MM.1S (cell line): Measurements from ENCODE around the gene FABP6.
A peak's percentile ranks its signal among the peaks of the same experiment; 100 is the strongest.

Experiments used
- DNase-seq: peaks from one replicate; pipeline ENCODE4 v3.0.0-alpha.2; 2015
- H2AFZ ChIP-seq: fragments of 300-600 bp; sonication (generic); 2 replicates; pipeline ENCODE4 v1.6.0; 2016; ENCODE audit warnings: antibody characterized with exemption, low read length
- H3F3A ChIP-seq: fragments of 300-600 bp; sonication (generic); 2 replicates; pipeline ENCODE4 v1.6.1; 2016; ENCODE audit warnings: mild to moderate bottlenecking, antibody characterized with exemption, low read length, moderate library complexity, mixed read lengths; ENCODE audit not compliant: insufficient read depth
- H3K27ac ChIP-seq: fragments of 300-600 bp; sonication (generic); 2 replicates; pipeline ENCODE4 v1.5.1; 2016; ENCODE audit warnings: mild to moderate bottlenecking, low read length
- H3K27me3 ChIP-seq: fragments of 300-600 bp; sonication (generic); replicated peaks from 2 replicates; pipeline ENCODE4 v1.6.0; 2016; ENCODE audit warnings: low read length; ENCODE audit not compliant: insufficient read depth
- H3K36me3 ChIP-seq: fragments of 300-600 bp; sonication (generic); replicated peaks from 2 replicates; pipeline ENCODE4 v1.6.1; 2016; ENCODE audit warnings: mild to moderate bottlenecking, low read length, mixed read lengths; ENCODE audit not compliant: insufficient read depth
- H3K4me1 ChIP-seq: fragments of 300-600 bp; sonication (generic); 2 replicates; pipeline ENCODE4 v1.6.1; 2016; ENCODE audit warnings: low read length, mixed read lengths
- H3K4me2 ChIP-seq: fragments of 300-600 bp; sonication (generic); 2 replicates; pipeline ENCODE4 v1.6.0; 2016; ENCODE audit warnings: low read depth, low read length
- H3K4me3 ChIP-seq: fragments of 300-600 bp; sonication (generic); 2 replicates; pipeline ENCODE4 v1.5.1; 2016; ENCODE audit warnings: low read length, mixed read lengths
- H3K79me2 ChIP-seq: fragments of 300-600 bp; sonication (generic); 2 replicates; pipeline ENCODE4 v1.6.1; 2016; ENCODE audit warnings: mixed run types, low read length, mixed read lengths
- H3K9ac ChIP-seq: fragments of 300-600 bp; sonication (generic); 2 replicates; pipeline ENCODE4 v1.6.1; 2016; ENCODE audit warnings: low read length, mixed read lengths
- H3K9me2 ChIP-seq: fragments of 300-600 bp; sonication (generic); replicated peaks from 2 replicates; pipeline ENCODE4 v1.6.1; 2016; ENCODE audit warnings: mild to moderate bottlenecking, low read length, mixed read lengths; ENCODE audit not compliant: insufficient read depth
- H3K9me3 ChIP-seq: fragments of 300-600 bp; sonication (generic); replicated peaks from 2 replicates; pipeline ENCODE4 v1.6.1; 2016; ENCODE audit warnings: mild to moderate bottlenecking, low read length, mixed read lengths; ENCODE audit not compliant: insufficient read depth
- H4K20me1 ChIP-seq: fragments of 300-600 bp; sonication (generic); 2 replicates; pipeline ENCODE4 v1.6.1; 2016; ENCODE audit warnings: mild to moderate bottlenecking, low read length, moderate library complexity, mixed read lengths; ENCODE audit not compliant: insufficient read depth
- EZH2 ChIP-seq: fragments of 300-600 bp; sonication (generic); optimal IDR thresholded peaks from 2 replicates; pipeline ENCODE3; 2017; ENCODE audit warnings: low read depth, mild to moderate bottlenecking, antibody characterized with exemption, low read length, mixed read lengths
- EZH2phosphoT487 ChIP-seq: fragments of 300-600 bp; sonication (generic); IDR thresholded peaks from 2 replicates; pipeline ENCODE4 v1.6.1; 2018; ENCODE audit warnings: antibody characterized with exemption, low read length
- TF ChIP-seq, protein P1 (sequence below): fragments of 300-600 bp; sonication (generic); IDR thresholded peaks from 2 replicates; pipeline ENCODE4 v1.5.1; 2016; ENCODE audit warnings: antibody characterized with exemption, low read length, mixed read lengths

Gene FABP6

GRCh38 chr5:160211352-160211751, 18.0 kb upstream of the FABP6 start:
- Histone ChIP-seq H3K9me2 (no peaks in the 10 kb centered on the region), H3K27me3 (no peaks in the 10 kb centered on the region), H3K79me2 (no peaks in the 10 kb centered on the region), H3K27ac (no peak overlapping the region), H3K4me3 (no peak overlapping the region), H3K9me3 (no peaks in the 10 kb centered on the region), H3K4me2 (no peak overlapping the region), H3K9ac (no peak overlapping the region), H3K4me1 (no peaks in the 10 kb centered on the region), H3F3A (no peaks in the 10 kb centered on the region), H3K36me3 (no peaks in the 10 kb centered on the region), H2AFZ (no peak overlapping the region), H4K20me1 (no peaks in the 10 kb centered on the region)
- TF ChIP-seq, protein P1, sequence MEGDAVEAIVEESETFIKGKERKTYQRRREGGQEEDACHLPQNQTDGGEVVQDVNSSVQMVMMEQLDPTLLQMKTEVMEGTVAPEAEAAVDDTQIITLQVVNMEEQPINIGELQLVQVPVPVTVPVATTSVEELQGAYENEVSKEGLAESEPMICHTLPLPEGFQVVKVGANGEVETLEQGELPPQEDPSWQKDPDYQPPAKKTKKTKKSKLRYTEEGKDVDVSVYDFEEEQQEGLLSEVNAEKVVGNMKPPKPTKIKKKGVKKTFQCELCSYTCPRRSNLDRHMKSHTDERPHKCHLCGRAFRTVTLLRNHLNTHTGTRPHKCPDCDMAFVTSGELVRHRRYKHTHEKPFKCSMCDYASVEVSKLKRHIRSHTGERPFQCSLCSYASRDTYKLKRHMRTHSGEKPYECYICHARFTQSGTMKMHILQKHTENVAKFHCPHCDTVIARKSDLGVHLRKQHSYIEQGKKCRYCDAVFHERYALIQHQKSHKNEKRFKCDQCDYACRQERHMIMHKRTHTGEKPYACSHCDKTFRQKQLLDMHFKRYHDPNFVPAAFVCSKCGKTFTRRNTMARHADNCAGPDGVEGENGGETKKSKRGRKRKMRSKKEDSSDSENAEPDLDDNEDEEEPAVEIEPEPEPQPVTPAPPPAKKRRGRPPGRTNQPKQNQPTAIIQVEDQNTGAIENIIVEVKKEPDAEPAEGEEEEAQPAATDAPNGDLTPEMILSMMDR = no peak
- no peak for TF ChIP-seq EZH2
- TF ChIP-seq EZH2phosphoT487 = no peak
- no peak for DNase-seq

GRCh38 chr5:160213537-160213936, 15.8 kb upstream of the FABP6 start:
- H3K9me2 ChIP-seq = no peaks in the 10 kb centered on the region
- peak overlapping the region; percentile 18; the same call in 1 of the 2 replicates for H3K4me2 ChIP-seq
- H4K20me1 ChIP-seq = no peaks in the 10 kb centered on the region
- peak overlapping the region; percentile 50 for H2AFZ ChIP-seq
- peak; percentile 71 for DNase-seq
- H3K79me2 ChIP-seq = no peaks in the 10 kb centered on the region
- no peak overlapping the region for H3K9ac ChIP-seq
- no peaks in the 10 kb centered on the region for H3K9me3 ChIP-seq
- TF ChIP-seq, protein P1 = no peak
- TF ChIP-seq EZH2phosphoT487 = no peak
- no peaks in the 10 kb centered on the region for H3F3A ChIP-seq
- H3K4me3 ChIP-seq = peak overlapping the region; percentile 17; the same call in 1 of the 2 replicates
- no peaks in the 10 kb centered on the region for H3K27me3 ChIP-seq
- H3K4me1 ChIP-seq = no peaks in the 10 kb centered on the region
- no peak overlapping the region for H3K27ac ChIP-seq
- H3K36me3 ChIP-seq = no peaks in the 10 kb centered on the region

GRCh38 chr5:160219356-160219755, 9.9 kb upstream of the FABP6 start:
- H3K4me3 ChIP-seq = no peak overlapping the region
- H4K20me1 ChIP-seq = no peaks in the 10 kb centered on the region
- H2AFZ ChIP-seq = no peak overlapping the region
- H3K79me2 ChIP-seq = no peaks in the 10 kb centered on the region
- no peak for DNase-seq
- H3K27me3 ChIP-seq = no peaks in the 10 kb centered on the region
- H3K4me2 ChIP-seq = no peak overlapping the region
- no peaks in the 10 kb centered on the region for H3K9me2 ChIP-seq
- no peak for TF ChIP-seq EZH2phosphoT487
- H3K36me3 ChIP-seq = no peaks in the 10 kb centered on the region
- H3K27ac ChIP-seq = no peak overlapping the region
- no peak overlapping the region for H3K9ac ChIP-seq
- no peaks in the 10 kb centered on the region for H3K4me1 ChIP-seq
- no peaks in the 10 kb centered on the region for H3F3A ChIP-seq
- H3K9me3 ChIP-seq = no peaks in the 10 kb centered on the region

- H3K79me2 ChIP-seq = no peaks in the 10 kb centered on the region
- H3K4me2 ChIP-seq = no peak overlapping the region
- no peaks in the 10 kb centered on the region for H3K36me3 ChIP-seq
- no peaks in the 10 kb centered on the region for H3F3A ChIP-seq
- TF ChIP-seq, protein P1 = no peak
- no peak for TF ChIP-seq EZH2
- TF ChIP-seq EZH2phosphoT487 = no peak
- DNase-seq = no peak
- no peak overlapping the region for H3K27ac ChIP-seq
- no peaks in the 10 kb centered on the region for H3K4me1 ChIP-seq
- H2AFZ ChIP-seq = no peak overlapping the region
- H3K9me2 ChIP-seq = no peaks in the 10 kb centered on the region
- no peaks in the 10 kb centered on the region for H4K20me1 ChIP-seq
- no peak overlapping the region for H3K4me3 ChIP-seq
- H3K9me3 ChIP-seq = no peaks in the 10 kb centered on the region
- H3K9ac ChIP-seq = no peak overlapping the region
- H3K27me3 ChIP-seq = no peaks in the 10 kb centered on the region
Measured at GRCh38 chr5:160221082-160221481, 8.2 kb upstream of the FABP6 start.
